Glomerular endothelial cell (primary cell): ENCODE measurements around the gene NACA2. TPM values are rescaled to one million over a fixed set of nuclear protein-coding genes. Genes with fewer than 3 reads are reported as not detected.
"Not testable (repeated sequence)": the region's sequence is repeated elsewhere in the genome, so short reads cannot be mapped to it uniquely, and the experiment has no call there.

Experiments
- DNase-seq: peaks from one replicate; pipeline ENCODE4 v3.0.0-alpha.2; 2011; ENCODE audit warnings: low read depth, low spot score; ENCODE audit errors: extremely low read depth
- total RNA-seq: library from RNA; depleted of rRNA; stranded (reverse); fragments of >200 nt; gene quantifications from 2 replicates; pipeline ENCODE4 v1.2.3, GENCODE V29; 2015

The NACA2 gene
- total RNA-seq, 1 donor from 2014 or later = not detected

DNA sequence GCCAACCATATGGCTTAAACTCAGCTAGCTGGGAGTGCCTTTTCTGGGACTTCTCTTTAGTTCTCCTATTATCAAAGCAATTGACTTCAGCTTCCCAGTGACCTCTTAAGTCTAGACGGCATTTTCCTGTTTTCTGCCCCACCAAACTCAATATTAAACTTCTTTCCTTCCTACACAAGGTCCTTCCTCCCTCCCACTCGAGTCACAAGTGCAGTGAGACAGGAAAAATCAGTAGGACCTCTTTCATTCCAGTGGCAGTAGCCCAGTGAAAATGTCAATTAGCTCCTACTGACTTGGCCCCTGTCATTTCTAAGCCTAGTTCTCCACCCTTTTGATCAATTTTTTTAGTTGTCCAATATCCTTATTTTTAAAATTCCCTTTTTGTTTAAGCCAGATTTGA lies 9.6 kb upstream of the NACA2 start:
- no peak for DNase-seq

DNA sequence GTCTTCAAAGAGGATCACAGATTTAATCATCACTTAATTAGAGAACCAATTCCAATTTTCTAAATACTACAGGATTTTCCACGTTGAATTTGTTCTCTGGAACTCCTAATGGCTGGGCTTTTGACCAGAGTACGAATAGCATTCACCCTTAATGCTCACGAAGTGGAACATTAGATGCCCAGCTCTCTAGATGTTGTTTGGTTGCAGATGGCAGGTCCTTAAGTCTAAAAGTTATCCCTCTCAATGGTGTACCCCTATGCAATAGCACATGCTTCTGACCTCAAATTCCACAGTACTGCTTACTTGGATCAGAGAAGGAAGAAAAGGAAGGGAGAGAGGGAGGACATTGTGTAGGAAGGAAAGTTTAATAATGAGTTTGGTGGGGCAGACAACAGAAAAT lies 8.6 kb upstream of the NACA2 start:
- no peak for DNase-seq

DNA sequence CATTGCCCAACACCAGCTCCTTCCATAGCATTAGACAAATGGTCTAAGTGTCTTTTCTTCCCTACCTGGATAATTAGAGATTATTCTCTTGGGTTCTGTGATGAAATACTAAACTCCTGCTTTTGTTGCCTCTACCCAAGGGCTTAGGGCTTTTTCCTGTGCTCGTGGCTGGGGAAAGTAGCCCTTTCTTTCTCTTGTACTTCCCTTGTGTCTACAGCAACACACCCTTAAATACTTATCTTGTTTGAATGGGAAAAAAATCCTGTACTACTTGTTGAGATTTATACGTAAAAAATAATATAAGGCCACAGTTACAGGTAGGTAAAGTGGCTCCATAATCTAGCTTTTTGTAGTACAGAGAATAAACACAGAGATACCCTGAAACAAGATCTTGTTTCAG lies 7.0 kb upstream of the NACA2 start:
- DNase-seq = no peak

DNA sequence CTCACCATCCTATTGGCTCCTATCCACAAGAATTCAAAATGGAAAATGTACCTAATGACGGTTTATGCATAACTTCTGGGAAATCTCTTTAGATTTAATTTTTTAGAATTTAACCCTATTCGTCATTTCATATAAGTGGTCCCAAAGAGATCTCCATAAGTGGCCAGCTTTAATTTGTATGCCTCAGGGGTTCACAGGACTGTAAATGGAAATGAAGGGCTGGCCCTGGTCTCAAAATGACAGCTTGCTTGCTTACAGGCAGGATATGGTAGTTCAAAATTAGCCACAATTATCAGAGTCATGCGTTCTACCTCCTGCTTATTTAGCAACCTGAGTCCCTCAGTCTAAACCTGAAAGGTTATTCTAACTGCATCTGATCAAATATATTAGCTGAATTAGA lies 6.6 kb upstream of the NACA2 start:
- no peak for DNase-seq

DNA sequence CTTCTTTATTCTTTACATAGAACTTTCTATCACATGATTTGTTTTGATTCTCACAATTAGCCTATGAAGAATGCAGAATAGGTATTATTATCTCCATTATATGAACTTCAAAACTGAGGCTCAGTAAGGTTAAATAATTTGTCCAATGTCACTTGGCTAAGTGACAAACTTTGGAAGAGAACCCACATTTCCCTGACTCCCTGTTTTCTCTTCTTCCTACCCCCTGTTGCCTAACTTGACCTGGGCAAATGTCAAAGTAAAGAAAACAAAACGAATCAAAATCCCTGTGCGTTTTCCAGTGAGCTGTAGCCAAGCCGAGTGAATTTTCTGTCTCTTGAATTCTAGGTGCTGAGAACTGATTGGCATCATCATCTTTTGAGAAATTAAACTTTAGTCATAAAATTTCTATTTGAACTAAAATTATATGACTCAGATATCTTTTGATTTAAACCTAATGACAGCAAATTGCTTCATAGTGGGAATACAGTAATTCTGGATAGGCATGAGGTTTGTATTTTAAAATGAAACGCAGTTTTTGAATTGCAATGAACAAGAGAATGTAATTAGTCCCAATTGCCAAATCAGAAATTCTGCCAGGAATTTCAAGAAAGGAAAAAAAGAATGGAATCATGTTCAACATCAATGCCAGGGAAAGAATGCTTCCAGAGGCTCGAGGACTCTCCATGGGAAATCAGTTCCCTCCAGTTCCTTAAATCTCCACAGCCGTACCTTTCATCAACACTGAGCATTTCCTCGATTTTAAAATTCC lies 4.6 kb upstream of the NACA2 start:
- no peak for DNase-seq

DNA sequence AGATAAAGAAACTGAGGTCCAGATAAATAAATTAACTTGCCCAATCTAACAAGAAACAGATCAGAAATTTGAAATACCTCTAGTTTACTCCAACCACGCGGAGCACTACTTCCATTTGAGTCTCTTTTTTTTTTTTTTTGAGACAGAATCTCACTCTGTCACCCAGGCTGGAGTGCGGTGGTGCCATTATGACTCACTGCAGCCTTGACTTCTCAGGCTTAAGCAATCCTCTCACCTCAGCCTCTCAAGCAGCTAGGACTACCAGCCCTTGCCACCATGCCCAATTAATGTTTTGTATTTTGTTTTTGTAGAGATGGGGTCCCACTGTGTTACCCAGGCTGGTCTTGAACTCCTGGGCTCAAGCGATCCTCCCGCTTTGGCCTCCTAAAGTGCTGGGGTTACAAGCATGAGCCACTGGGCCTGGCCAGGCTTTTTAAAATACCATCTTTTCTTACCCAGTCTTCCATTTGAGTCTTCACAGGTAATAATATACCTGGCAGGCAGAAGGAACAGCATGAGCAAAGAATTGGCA lies 3.3 kb upstream of the NACA2 start:
- no peak for DNase-seq

DNA sequence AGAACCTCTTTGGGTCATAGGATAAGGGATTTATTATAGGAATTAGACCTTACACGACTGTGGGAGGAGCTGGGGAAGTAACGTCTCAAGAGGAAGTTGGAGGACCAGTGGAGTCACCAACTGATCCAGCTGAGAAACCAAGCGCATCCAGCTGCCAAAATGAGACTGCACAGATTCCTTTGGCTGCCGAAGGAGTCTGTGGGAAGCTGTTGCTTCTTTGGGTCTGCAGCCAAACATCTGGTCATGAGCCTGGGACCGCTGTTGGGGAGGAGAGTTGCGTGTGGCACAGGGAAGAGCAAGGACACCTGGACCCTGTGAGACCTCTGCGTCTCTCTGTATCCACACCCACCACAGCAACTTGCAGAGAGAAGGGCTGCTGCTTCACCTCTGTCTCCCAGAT lies 2.4 kb upstream of the NACA2 start:
- no peak for DNase-seq

DNA sequence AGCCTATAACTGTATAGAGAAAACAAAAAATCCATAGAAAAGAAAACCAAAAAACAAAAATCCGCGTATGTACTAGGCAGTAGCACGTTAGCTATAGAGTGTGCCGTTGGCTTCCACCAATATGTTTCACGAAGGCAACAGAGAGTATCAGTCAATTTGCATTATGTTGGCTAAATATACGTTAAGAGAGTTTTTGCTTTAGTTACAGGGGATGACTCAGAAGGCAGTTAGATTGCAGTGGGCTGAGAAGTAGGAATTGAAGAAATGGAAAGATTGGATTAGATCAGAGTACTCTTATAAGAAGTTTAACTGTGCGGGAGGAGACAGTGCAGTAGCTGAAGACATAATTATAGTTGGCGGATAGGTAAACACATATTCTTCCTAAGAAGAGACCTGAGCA lies 911 bp upstream of the NACA2 start:
- no peak for DNase-seq

DNA sequence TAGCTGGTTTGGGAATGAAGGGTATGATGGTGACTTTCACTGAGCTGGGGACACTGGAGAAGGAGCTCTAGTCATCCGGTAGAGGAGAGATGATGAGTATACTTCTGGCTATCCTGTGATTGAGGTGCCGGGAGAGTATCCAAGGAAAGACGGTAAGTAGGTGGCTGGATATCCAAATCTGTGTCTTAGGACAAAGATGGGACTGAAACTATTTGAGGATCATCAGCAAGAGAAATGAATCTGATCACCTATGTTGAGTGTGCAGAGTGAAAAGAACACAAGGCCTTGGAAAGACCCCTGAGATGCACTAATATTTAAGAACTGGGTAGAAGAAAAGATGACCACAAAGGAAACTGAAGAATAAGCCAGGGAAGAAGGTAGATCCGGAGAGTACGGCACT lies 1.0 kb downstream of the NACA2 start:
- DNase-seq = no peak

DNA sequence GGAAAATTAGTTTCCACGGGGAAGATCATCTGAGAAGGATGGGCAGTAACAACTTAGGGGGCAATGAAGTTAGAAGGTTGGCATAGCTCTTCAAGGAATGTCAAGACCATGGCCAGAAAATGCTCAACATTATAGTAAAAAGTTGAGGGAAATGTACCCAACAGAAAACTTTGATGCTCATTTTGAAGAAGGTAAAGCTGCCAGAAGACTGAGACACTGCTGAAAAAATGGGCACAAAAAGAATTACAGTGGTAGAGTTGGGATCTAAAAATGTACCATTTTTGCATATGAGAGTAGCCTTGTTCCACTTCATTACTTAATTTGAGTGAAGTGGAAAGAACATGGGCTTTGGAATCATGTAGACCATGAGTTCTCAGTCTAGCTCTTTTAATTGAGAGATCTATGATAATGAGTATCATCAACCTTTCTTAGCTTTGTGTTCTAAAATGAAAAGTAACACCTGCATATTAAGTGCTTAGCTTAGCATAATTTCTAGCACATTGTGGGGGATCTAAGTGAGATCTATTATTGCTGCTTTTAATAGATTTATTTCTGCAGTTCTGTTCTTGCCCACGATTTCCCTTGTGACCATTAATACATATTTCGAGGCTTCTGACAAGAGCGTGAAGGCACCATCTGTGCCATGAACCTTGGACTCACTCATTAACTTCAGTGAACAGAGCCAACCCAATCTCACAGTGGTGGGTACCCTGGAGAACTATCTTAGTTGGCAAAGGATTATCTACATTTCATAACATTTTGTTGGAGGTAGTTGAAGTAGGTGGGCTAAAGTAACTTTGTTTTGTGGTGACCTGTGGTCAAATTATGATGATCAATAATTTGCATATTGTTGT lies 3.0 kb downstream of the NACA2 start:
- DNase-seq = no peak

DNA sequence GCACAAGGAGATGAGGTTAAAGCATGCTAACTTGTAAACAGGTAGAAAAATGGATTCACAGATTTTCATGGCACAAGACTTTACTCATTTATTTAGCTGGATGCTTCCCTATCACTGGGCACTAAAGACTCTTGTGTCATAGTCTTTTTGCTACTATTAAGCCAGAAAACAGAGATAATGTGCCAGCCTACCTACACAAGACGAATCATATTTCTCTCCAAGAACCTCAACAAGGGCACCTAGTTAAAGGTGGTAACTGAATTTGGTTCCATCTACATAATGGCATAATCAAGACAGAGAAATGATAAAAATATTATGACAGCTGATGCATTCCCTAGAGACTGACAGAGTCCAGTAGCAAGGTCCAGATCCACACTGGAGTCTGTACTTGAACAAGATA lies 3.8 kb downstream of the NACA2 start:
- no peak for DNase-seq

DNA sequence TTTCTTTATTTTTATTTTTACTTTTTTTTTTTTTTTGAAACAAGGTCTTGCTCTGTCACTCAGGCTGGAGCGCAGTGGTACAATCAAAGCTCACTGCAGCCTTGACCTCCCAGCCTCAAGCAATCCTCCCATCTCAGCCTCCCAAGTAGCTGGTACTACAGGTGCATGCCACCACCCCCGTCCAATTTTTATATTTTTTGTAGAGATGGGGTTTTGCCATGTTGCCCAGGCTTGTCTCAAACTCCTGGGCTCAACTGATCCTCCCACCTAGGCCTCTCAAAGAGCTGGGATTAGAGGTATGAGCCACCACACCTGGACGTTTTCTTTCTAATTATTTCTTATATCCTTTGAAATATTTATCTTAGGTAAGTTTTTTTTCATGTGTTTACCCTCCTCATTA lies 4.4 kb downstream of the NACA2 start:
- not testable (repeated sequence) for DNase-seq

DNA sequence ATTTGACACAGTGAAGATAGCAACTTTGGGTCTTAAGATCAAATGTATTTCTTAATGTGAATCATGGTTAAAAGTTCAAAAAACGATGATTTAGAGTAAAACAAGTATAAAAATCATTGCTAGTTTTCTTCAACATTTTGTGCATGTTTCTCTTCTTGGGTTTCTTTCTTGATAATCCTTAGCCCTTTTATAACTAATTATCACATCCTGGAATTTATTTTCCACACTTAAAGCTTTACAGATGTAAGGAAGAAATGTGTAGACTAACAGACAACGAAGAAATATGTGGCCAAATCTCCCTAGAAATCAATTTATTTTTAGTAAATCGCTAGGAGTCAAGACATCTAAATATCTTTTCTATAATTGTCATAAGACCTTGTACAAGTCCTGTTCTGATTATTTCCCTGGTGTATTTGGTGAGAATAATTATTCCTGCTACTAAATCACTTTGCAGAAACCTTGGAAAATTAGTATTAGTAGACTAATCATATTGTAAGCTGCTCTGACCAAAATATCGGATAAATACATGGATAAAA lies 4.9 kb downstream of the NACA2 start:
- DNase-seq = no peak

DNA sequence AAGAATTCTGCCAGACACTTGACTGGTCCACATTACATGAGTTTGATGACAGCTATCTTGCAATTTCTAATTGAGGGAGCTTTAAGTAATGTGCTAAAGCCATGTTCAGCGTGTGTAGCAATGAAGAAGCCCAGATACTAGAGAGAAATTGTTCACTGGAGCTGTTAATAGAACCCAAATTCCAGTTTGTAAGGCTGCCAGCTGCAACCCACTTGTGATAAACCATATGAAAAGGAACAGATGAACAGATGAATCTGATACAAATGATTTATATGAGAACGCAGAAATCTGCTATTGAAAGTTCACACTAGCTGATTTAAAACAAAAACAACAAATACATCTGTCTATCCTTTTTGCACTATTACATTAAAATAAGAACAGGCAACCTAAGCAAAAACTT lies 6.2 kb downstream of the NACA2 start:
- DNase-seq = no peak

DNA sequence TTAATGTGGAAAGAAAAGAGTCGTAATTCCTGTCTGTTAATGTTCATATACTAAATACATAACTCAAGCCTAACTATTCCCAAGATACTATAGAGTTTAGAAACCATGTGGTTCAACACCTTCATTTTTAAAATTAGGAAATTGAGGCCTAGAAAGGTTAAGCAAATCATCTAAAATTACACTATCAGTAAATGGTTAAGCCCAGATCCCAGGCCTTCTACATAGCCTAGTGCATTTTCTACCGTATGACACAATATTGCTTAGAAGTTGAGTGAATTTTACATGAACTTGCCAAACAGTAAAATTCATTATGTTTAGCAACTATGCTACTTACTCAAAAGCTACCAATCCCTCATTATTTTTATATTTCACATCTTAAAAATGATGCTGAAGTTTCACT lies 6.8 kb downstream of the NACA2 start:
- DNase-seq = no peak

DNA sequence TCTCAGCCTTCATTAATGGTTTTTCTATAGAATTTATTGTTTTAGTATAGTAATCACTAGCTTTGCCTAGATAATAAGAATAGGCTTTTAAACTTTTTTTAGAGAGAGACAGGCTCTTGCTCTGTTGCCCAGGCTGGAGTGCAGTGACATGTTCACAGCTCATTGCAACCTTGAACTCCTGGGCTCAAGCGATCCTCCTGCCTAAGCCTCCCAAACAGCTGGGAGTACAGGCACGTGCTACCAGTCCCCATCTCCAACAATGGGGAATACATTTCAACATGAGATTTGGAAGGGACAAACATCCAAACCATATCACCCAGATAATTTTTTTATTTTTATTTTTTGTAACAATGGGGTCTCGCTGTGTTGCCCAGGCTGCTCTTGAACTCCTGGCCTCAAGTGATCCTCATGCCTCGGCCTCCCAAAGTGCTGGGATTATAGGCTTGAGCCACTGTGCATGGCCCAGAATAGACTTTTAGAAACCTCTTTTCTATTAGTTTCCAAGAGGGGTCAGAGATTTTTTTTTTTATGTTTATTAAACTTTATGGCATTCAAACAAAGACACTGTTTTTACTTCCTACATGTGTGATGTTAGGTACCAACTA lies 7.3 kb downstream of the NACA2 start:
- DNase-seq = no peak

DNA sequence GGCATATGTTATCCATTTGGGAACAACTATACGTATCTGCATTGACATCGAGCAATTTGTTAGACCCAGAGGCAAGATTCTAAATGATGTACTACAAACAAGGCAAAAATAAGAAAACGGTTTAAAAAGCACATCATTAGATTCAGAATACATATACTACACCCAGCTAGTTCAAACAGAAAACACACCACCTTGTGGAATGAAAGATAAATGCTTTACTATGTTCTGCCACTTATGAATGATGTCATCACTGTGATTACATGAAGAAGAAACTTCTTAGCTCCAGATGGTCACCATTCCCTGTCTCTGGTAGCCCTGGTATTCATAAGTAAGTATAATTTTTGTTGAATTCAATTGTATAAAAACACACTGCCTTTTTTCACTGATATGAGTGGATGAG lies 7.8 kb downstream of the NACA2 start:
- DNase-seq = peak; percentile 12

DNA sequence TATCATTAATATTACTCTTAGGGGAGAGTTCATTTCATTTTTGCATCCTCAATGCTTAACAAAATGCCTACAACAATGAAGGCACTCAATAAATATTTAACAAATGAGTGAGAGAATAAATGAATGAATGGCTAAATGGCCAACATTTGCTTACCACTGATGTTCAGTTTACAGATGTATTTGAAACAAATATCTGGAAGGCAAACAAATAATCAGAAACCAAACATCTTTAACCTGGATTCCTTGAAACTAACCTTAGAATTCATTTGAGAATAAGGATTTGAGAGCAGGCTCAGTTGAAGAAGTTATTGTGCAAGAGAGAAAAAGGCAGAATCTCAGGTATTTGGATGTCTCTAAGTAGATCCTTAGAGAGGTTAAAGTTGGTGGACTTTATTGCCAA lies 8.4 kb downstream of the NACA2 start:
- DNase-seq = no peak

DNA sequence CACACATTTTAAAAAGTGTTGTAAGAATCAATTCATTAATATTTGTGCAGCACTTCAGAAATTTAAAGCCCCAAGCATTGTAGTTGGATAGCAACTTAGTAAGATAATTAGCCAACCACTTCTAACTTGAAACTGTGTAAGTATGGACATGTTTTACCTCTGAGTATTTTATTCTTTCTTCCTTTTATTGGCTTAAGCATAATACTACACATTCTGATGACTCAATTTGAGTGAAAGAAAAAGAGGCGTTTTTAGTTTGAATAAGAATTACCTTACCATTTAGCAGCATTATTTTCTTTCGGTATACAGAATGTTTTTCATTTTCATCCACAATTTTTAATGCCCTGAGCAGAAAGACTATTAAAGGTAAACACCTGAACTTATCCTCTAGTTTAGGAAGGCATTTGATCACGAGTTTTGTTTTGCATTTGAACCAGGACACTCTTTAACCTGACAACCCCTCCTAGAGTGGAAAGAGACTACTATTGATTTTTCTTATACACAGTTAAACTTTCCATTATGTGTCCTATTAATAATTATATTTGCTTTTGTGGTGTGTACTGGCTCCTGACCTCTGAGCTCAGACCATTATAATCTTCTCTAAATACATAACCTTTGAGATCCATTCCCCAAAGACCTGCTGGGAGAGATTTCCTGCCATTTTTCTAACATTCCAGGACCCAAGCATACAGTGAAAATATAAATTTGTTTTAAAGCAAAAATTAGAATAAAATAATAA lies 9.2 kb downstream of the NACA2 start:
- no peak for DNase-seq

DNA sequence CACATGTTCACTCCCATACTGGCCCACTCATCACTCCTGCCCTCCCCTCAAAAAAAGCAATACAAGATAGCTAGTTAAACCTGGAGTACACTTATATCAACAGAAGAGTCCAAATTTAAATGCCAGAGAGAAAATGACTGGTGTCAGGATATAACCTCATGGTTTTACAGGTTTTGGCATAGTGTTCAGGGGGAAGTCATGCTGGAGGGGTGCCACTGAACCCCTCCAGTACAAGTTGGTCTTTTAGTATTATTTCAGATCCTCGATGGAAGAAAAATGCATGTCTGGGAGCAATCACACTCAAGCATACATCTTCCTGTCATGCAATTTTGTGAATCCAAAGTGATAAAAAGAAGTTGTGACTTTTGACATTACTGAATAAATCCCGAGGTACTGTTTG lies 10.5 kb downstream of the NACA2 start:
- DNase-seq = no peak

DNA sequence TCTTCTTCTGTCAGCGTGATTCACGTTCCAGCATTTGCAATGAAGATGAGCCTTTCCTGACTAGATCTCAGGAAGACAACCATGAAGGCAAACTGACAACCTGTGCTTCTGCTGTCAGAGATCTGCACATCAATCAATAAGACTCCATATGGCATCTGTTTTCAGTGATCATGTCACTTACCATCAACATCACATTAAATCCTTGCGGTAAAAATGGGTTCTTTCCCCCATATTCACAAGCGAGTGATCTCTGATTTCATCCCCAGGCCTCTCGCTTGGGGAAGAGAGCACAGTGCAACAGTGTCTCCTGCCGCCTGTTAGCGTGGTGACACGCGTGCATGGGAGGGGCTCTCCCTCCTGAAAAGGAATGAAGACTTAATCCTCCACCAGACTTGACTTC lies 11.1 kb downstream of the NACA2 start:
- no peak for DNase-seq
